GM04504 (cell line): ENCODE measurements around the gene TBK1.

ENCODE experiments used
- DNase-seq: peaks from one replicate; pipeline ENCODE4 v3.0.0-alpha.2; 2012; ENCODE audit warnings: low read depth

The TBK1 gene

GRCh38 chr12:64451687-64452558 is at the start of gene TBK1:
TSS of gene TBK1 (plus strand) at chr12:64452120. CDS start at chr12:64455871, 3,751 bp downstream.
- DNase-seq = peak; percentile 70

GRCh38 chr12:64402181-64402580 is 49.7 kb upstream of the TBK1 start:
- no peak for DNase-seq

GRCh38 chr12:64403707-64404469 is 48.0 kb upstream of the TBK1 start, which contains the start of gene XPOT:
TSS of gene XPOT (plus strand) at chr12:64404392. CDS start at chr12:64410036, 5,644 bp downstream.
- peak; percentile 95 for DNase-seq

- peak; percentile 69 for DNase-seq
Measured at GRCh38 chr12:64404470-64405256, 47.3 kb upstream of the TBK1 start.

GRCh38 chr12:64407342-64408223 is 44.3 kb upstream of the TBK1 start:
- DNase-seq = no peak

GRCh38 chr12:64411427-64411826 is 40.5 kb upstream of the TBK1 start:
- no peak for DNase-seq

GRCh38 chr12:64412459-64412858 is 39.5 kb upstream of the TBK1 start:
- DNase-seq = no peak

GRCh38 chr12:64413884-64414283 is 38.0 kb upstream of the TBK1 start:
- DNase-seq = no peak

- no peak for DNase-seq
Measured at GRCh38 chr12:64418209-64418608, 33.7 kb upstream of the TBK1 start.

- no peak for DNase-seq
Measured at GRCh38 chr12:64419696-64420095, 32.2 kb upstream of the TBK1 start.

- no peak for DNase-seq
Measured at GRCh38 chr12:64427988-64428387, 23.9 kb upstream of the TBK1 start.

- no peak for DNase-seq
Measured at GRCh38 chr12:64428956-64429355, 23.0 kb upstream of the TBK1 start.

GRCh38 chr12:64430886-64431285 is 21.0 kb upstream of the TBK1 start:
- no peak for DNase-seq

GRCh38 chr12:64431791-64432190 is 20.1 kb upstream of the TBK1 start:
- DNase-seq = no peak

- DNase-seq = no peak
Measured at GRCh38 chr12:64433915-64434314, 18.0 kb upstream of the TBK1 start.

- no peak for DNase-seq
Measured at GRCh38 chr12:64440100-64440499, 11.8 kb upstream of the TBK1 start.

- DNase-seq = no peak
Measured at GRCh38 chr12:64445490-64445889, 6.4 kb upstream of the TBK1 start.

GRCh38 chr12:64446295-64446694 is 5.6 kb upstream of the TBK1 start:
- no peak for DNase-seq

GRCh38 chr12:64450057-64450640 is 1.8 kb upstream of the TBK1 start:
- DNase-seq = no peak

- DNase-seq = no peak
Measured at GRCh38 chr12:64450711-64451486, 1.0 kb upstream of the TBK1 start.
